HG02970 (cell line): ENCODE measurements around the gene ARMC7.

ENCODE experiments used
- ATAC-seq: cut with Tn5 transposase; IDR thresholded peaks from one replicate; pipeline ENCODE4 v1.9.1; 2021; ENCODE audit warnings: mild to moderate bottlenecking, moderate library complexity, moderate number of reproducible peaks; ENCODE audit not compliant: unreplicated experiment, low FRiP score

The ARMC7 gene

DNA sequence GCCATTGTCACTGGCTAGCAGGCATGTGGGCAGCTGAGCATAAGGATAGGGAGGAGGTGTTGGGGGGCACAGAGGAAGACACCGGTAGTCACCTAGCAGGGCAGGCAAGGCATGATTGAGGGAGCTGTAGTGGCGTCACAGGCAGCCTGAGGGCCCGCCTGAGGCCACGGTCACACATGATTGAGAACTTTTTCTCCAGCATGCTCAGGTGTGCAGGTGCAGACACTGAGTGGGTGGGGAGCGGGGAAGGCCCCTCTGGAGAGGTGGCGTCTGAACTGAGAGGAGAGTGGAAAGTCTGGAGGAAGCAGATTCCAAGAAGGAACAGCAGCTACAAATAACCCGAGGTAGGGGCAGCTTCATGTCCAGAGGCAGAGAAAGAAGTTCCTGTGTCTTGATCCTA is 10.9 kb upstream of the ARMC7 start:
- no peak for ATAC-seq

- ATAC-seq, result no peak
Observed at GRCh38 chr17:75099881-75100595, 9.7 kb upstream of the ARMC7 start.

GRCh38 chr17:75102385-75102821 is 7.4 kb upstream of the ARMC7 start:
- no peak for ATAC-seq

GRCh38 chr17:75103601-75104554 is 5.9 kb upstream of the ARMC7 start:
- no peak for ATAC-seq

DNA sequence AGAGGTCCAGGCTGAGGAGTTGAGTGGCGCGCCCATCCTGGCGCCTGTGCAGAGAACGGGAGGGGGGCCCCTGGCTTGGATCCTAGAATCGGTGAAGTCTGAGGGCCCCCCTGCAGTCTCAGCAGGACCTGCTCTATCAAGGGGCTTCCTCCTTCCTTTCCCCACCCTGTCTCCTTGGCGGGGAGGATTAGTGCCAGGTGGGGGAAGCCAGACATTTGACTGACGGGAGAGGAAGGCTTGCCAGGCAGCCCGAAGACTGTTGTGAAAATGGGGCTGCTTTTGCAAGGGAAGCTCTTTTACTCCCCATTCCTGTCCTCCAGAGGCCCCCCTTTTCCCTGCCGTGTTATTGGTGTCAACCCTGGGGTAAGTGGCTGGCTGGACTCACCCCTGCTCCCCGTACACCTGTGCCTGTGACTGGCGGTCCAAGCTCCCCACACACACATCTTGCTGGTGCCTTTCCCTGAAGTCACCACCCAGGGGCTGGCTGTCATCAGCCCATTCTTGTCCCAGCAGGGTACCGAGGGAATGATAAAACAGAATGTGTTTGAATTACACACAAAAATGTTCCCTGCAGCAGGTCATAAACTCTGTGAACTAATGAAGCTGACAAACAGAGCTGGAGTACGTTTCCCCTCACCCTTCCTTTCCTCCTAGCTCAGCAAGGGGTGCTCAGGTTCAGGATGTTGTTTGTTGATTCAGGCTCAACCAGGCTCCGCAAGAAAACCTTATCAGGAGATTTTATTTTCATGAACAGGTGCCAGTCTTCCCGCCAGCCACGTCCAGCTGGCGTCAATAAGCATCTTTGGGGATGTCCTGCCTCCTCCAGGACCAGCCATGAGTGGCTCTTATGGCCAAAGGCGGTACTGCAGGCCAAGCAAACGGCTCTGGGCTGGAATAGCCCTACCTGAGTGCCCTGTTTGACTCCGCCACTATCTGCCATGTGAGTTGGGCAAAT is 4.4 kb upstream of the ARMC7 start:
- ATAC-seq, result no peak

DNA sequence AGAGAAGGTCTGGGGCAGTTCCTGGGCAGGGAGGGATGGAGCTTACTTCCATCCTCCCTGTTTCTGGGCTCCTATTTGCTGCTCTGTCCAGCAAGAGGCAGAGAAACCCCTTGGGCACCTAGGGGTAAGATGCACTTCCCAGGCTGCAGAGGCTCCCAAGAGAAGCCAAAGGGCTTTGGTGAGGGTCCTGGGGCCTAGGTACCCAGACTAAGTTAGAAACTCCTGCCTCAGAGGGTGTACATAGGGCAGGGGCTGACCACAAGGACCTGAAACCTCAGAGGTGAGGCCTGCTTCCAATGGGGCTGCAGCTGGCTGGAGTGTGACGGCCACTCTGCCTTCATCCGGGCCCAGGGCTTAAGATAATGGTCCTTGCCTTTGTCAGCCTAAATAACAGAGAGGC is 1.6 kb upstream of the ARMC7 start:
- no peak for ATAC-seq

DNA sequence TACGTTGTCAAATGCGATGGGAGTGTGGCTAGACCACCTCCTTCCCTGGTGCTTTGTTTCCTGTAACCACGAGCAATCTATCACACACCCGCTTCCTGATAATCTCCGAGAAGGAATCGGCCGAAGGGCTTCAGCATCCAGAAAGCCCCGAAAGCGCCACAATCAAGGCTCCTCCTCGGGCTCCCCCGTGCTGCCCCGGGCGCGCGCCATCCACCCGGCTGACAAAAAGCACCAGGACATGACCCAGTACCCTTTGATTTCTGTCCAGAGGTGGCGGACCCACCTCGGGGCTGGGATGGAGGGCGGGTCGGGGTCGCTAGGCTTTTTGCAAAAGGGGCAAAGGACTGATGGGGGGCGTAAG is 743 bp upstream of the ARMC7 start:
- ATAC-seq, result no peak

GRCh38 chr17:75110234-75110937 is 617 bp downstream of the ARMC7 start:
- ATAC-seq, result no peak

DNA sequence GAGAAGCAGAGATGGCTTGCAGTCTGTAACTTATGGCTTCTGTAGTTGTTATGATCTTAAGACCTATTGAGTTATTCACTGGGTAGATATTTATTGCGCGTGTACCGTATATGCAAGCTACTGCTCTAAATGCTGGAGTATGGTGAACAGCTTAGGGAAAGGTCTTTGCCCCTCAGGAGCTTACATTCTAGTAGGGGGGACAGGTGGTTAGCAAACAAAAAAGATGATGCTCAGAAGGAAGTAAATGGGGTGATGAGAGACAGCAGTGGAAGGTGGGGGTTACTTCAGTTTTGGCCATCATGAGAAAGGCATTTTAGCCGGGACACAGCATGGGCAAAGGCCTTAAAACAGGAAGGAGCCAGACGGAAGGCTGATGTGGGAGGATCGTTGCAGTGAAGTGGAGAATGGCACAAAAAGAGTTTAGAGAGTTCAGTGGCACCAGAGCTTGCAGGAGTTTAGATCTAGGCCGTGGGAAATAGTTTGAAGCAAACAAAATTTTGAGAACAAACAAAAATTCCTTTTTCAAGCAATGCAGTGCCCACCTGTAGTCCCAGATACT is 2.1 kb downstream of the ARMC7 start:
- no peak for ATAC-seq

- no peak for ATAC-seq
Observed at GRCh38 chr17:75113798-75114551, 4.2 kb downstream of the ARMC7 start.

- ATAC-seq, result no peak
Observed at GRCh38 chr17:75114552-75115314, 5.0 kb downstream of the ARMC7 start.

DNA sequence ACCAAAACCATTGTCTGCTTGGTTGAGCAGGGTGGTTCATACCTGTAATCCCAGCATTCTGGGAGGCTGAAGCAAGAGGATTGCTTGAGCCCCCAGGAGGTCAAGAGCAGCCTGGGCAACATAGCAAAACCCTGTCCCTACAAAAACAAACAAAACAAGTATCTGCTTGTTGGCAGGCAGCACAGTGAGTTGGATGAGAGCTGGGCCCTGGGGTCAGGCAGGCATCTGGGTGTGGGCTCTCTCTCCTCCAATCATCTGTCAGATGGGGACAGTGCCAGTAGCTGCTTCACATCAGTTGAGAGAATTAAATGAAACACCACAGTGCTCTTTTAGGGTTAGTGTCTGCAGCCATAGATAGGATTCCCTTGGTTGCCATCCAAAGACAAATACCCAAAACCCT is 5.8 kb downstream of the ARMC7 start:
- no peak for ATAC-seq

GRCh38 chr17:75116737-75117136 is 7.0 kb downstream of the ARMC7 start:
- no peak for ATAC-seq

GRCh38 chr17:75118307-75118706 is 8.5 kb downstream of the ARMC7 start:
- ATAC-seq, result no peak

- ATAC-seq, result no peak
Observed at GRCh38 chr17:75124041-75124818, 14.5 kb downstream of the ARMC7 start.

- ATAC-seq, result no peak
Observed at GRCh38 chr17:75124819-75125162, 15.0 kb downstream of the ARMC7 start.

- ATAC-seq, result no peak
Observed at GRCh38 chr17:75125984-75126383, 16.2 kb downstream of the ARMC7 start.

DNA sequence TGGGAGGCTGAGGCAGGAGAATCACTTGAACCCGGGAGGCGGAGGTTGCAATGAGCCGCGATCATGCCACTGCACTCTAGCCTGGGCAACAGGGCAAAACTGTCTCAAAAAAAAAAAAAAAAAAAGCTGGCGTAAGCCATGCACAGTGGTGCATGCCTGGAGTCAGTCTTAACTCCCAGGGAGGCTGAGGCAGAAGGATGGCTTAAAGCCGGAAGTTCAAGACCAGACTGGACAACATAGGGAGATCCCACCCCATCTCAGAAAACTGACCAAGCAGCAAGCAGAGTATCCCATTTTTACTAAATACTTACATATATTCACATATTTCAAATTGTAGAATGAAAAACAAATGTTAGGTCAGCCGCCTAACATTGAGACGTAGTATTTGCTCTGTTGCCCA is 17.2 kb downstream of the ARMC7 start:
- no peak for ATAC-seq
